ENCODE results near the gene WLS.
"Not testable (repeated sequence)": the region's sequence is repeated elsewhere in the genome, so short reads cannot be mapped to it uniquely, and the experiment has no call there.

The WLS gene

DNA sequence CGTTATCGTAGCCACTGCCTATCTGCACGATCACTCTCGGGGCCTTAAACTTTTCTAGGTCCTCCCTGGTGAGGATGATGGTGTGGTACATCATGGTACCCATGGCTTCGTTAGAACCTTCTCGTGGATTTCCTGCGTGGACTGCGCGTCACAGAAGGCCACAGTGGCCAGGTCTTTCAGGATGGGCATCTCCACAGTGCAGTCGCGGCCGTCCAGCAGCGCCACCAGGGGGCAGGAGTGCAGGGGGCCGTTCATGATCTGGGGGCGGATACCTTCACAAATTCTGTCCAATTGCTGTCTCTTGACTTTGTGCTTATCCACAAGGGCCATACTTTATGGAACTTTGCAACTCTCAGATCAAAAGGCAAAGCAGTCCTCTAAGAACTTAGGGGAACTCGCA lies 69.6 kb downstream of the WLS start:
- DNase-seq: no peak

DNA sequence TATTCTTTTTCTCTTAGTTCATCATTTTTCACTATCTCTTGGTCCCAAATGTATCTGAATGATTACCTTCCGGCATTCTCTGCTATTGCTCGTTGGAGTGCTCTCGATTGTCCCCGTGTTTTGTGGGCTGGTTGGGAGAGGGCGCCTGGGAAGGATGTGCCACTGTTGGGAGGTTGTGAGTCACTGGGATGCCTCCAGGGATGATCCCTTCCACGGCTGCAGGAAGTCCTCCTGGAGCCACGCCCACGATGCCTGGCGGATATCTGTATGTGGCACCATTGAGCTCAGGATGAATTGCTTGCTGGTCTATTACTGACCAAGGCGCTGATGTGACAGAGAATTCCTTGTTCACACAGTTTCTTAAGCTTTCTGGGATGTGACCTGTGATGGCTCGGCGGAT lies 70.7 kb downstream of the WLS start:
- not testable (repeated sequence) for DNase-seq

DNA sequence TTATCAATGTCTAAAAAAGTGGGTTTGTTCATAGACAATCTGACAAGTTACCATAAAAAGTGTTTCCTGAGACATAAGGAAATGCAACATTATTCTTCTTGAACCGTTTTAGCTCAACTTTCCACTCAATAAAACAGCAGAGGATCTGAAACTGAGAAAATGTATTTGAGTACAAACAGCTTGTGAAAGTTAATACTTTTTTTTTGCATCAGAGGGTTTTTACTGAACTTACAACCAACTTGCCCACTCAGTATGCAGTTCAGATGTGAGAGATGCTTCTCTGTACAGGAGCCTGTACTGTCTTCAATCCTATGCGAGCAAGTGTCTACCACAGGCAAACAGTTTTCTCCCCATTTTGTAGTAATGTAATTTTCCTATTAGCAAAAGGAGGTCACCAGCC lies 71.4 kb downstream of the WLS start:
- not testable (repeated sequence) for DNase-seq

DNA sequence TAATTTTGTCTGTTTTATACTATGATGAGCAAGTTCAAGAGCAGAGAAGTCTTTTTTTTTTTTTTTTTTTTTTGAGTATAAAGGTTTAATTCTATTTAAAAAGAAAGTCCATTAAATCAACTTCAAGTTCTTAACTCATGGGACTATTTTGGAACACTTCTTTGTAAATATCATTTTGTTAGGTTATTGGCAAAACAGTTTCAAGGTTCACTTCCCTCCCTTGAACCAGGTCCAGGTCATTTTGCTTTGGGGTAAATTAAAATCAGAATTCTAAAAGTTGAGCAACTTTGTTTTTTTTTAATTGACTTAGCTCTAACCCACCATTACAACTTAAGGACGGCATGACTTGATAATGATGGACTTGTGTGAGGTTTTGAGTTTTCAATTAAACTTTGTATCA lies 72.3 kb downstream of the WLS start:
- DNase-seq: no peak

DNA sequence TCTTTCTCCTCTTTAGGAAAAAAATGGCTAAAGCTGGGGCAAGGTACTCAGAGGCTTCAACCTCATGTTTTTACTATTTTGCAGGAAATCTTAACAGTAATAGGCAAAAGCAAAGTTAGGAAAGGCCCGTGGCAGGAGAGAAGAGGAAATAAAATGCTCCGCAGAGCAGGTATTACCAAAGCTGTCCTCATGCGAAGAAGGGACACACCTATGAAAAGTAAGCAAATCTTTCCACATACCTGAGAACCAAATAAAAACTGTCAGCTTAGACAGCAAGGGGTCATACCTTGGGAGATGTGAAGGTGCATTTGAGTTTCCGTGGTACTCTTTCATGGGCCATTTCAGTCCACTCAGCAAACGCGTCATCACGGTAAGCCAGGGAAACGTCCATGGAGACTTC lies 73.5 kb downstream of the WLS start:
- DNase-seq: no peak

DNA sequence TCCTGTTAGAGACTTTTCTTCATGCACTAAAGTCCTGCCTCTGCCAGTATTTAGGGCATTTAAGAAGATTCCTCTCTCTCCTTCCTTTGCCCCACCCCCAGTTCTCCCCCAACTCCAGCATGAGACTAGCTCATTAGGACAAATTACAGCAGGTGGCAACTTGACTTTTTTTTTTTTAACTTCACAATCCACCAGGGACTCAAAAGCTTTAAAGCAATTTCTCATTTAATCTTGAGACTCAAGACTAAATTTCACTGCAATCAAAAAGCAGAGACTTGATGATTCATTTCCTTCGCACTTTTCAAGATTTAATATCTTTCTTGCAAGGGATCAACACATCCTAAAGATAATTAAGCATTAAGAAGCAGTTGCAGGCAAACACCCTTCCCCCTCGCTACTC lies 74.9 kb downstream of the WLS start:
- no peak for DNase-seq

DNA sequence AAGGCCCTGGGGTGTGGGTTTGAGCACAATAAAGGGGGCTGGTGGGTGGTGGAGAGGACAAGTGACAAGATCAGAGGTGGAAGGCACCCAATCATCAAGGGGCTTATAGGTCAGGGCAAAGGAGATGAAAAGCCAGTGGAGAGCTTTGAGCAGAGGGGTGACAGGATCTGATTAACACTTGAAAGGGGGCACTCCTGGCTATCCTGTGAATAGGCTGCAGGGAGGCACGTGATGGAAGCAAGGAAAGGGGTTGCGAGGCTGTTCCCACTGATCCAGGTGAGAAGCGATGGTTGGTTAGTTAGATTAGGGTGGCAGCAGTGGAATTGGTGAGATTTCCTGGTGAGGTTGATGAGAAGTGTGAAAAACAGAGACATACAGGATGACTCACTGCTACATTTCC lies 80.6 kb downstream of the WLS start:
- no peak for DNase-seq

DNA sequence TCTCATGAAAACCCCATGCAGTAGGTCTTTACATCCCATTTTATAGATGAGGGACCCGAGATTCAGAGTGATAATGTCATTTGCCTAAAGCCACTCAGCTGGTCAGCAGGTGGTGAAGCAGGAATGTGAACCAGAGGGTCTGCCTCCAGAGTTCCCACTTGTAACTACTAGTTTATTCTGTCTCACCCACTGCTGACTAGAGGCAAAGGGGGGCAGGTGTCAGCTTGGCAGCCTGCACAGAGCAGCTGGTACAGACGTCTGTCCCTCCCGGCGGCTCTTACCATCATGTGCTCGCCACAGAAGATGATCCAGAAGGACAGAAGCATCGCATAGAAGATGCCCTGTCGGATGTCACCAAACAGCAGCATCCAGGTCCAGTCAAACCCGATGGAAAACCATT lies 82.4 kb downstream of the WLS start:
- no peak for DNase-seq

DNA sequence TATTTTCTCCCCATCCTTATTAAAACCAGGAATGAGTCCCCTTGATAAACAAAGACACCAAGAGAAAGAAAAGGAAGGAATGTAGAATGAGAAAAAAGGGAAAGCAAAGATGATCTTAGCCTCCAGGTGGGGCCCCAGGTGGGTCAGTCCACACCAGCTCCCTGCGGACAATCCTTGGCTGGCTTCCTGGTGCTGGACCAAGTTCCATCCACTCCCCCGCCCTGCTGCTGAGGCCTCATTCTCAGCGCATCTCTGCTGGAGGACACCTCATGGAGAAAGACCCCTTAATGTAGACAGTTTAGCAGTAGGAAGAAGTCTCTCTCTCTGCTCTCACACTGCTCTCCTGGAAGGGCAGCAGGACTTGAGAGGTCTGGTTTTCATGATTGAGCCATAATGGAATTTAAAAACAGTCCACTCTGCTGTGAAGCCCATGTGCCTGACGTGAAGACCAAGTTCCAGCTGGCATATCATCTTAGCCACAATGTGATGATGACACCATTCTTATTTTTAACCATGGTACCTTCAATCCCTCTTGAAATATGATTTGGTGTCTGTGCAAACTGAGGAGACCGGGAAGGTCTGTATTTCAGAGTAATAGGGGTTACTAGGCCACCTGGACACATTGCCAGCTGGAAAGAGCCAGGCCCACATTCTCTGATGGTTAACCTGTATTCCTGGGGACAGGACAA lies 83.1 kb downstream of the WLS start:
- DNase-seq: no peak

DNA sequence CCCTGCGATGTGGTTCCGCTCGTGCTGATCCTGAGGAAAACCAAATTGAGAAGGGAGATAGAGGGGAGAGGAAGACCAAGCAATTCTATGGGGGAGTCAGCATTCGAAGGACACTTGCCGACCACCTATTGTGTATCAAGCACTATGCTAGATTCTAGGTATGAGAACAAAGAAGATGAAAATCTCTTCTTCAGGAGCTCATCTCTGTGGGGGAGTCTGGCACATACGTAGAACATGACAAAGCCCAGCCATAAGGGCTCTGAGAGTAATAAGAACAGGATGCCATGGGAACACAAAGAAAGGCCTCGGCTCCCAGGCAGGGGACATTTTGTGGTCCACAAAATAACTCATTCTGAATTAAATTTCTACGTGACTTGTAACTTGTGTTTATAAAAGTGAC lies 83.7 kb downstream of the WLS start:
- DNase-seq: no peak

DNA sequence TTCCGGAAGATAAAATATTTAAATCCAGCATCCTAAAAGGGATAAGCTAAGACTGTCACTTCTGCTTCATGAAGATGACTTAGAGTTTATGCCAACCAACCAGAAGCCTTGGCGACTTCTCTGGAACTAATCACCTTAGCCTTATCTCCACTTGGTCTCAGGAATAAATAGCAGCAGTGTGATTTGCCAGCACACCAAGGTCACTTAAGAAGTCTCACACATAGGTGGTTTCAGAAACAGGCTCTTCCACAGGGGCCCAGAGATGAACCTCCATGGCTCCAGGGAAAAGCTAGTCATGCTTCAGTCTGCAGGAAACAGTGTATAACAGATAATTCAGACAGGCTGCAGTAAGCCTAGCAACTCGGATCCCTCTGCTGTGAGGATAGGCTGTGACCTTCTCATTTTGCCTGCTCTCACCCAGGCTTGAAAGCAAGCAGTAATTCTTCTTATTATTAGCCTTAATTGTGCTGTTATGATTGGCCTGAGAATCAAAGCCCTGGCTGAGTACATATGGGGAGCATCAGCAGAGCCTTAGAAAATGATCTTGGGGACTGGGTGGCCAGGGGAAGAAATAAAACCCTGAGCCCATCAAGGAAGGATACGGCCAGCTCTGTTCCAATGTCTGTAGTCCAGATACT lies 84.7 kb downstream of the WLS start:
- DNase-seq: no peak

DNA sequence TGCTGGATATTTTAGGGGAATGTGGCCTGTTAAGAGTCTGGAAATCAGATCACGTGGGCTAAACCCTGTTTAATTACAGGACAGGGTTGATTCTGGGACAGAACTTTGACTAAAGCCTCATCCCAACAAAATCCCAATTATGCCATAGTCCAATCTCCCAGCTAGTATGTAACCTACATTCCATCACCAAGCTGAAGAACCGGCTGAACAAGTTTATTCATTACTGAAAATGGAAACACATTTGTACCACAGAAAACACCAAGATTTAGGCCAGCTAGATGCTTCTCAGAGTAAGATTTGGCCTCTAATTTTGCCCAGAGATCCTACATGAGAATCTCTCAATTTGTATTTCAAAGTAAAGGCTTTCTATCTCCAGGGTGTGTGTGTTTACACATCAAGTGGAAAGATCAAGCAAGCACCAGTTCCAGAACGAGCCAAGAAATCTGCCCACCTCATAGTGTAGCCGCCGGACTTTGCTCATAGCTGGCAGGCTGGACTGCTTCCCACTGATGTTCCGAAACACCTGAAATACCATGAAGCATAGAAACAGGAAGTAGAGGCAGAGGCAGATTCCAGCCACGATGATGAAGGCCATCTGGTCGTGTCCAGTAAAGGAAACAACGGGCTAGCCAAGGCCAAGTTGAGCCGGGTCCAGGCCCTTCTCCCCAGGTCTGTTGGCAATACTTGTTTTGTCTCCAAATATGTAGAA lies 86.8 kb downstream of the WLS start:
- no peak for DNase-seq

DNA sequence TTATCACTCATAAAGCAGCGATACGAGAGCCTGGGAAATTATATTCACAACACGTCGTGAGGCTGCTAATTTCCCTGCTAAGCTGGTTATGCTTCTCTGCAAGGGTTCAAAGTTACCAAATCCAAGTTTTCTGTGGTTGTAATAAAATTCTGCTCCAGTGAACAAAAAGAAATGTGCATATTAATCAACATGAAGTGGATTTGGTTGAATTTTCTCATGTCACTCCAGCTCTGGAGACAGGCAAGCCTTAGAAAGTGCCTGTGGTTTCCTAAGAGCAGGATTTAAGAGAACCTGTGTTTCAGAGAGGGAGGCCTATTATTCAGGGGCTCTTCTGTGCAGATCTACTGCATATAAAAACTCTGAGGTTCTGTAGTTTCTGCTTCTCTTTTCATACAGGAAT lies 87.5 kb downstream of the WLS start:
- no peak for DNase-seq

DNA sequence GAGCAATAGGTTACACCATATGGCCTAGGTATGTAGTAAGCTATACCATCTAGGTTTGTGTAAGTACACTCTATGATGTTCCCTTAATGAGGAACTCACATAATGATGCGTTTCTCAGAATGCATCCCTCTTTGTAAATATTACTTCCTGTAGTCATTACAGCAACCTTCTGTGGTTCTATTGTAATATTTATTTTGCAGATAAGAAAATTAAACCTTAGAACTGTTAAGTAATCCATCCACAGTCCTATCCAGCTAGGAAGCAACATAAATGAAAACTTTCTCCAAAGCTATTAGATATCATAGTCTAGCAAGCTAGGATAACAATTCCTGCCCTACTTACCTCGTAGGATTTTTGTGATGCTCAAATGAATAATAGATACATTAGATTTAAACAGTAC lies 88.7 kb downstream of the WLS start:
- DNase-seq: no peak

DNA sequence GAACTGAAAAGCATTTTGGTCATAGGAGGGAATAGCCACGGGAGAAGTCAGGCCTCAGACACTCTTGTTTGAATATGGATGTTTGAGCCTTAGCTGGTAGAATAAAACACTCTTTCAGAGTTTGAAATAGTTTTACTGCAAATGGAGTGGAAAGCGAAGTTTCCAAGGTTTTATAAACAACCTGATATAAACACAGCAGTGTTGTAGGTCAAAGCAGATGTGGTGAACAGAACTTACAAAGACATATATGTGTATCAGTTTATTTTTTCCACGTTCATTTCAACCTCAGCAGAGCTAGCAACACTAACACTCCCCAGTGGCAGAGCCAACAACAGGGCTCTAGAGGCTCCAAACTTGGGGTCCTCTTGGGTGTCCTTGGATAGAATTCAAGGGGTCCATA lies 89.9 kb downstream of the WLS start:
- DNase-seq: no peak

DNA sequence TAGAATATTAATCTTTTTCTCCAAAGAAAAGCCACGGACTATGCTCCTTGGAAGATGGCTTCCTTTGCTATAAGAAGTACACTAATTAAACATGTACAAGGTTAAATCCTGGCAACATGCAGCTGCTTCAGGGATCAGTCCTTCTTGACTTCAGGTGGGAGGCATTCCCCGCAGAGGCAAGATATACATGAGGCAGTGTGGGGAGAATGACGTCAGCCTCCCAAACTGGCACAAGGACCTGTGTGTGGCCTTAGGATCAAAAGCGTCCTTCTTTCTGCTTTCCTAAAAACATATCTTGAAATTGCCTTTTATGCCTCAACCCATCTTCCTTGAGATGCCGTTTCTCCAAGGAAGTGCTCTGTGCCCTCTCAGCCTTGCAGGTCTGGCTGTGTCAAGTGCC lies 90.3 kb downstream of the WLS start:
- DNase-seq: no peak

DNA sequence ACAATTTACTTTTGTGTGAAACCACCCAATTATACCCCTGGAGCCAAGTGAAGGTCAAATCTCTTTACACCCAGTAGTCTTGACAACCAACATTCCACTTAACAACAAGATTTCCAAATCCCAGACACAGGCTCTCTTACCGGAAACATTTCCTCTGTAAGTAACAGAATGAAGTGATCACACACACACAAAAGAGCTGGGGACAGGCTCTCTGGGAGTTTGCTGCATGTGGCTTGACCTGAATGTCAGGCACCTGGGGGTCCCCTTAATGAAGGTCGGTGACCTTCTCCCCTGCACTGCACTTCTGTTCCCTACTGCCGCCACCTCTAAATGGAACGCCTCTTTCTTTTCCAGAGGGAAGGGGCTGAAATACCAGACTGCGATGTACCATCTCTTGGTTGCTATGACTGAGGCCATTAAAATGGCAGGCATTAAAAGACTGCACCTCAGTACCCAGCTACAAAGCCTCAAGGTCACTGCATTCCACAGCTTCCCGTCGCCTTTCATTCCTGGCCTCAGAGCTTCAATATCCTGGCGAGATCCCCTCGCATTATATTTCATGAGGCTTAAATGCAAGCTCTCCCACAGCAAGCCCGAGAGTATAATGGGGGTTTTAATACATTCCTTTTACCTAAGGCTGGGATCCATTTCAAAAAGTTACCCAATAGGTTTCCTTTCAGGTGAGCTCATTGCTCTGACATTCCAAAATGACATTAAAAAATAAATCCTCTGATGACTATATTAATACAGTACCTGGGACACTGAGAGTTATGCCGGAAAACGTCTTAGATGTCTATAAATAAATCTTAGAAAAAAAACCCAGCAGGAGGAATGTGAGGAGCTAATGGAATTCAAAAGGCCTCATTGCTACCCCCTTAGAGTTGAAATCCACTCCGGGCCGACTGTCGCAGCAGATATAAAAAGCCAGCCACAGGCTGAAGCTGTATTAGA lies 91.0 kb downstream of the WLS start:
- DNase-seq: no peak

DNA sequence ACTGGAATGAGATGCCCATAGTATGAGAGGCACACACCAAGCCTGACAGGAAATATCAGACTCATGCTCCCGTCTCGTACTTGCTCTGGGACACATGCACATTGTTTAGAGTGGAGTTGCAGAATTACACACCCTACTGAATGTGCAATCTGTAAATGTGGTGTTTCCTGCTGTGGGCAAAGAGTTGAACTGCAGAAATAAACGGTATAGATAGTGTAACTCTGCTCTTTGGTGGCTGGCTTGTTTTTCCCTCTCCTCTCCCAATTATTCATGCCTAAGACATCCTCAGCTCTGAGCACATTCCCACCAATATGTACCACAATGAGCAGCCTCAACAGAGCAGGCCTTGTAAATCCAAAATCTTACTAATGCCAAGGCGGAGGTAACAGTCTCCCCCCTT lies 91.8 kb downstream of the WLS start:
- DNase-seq: no peak

DNA sequence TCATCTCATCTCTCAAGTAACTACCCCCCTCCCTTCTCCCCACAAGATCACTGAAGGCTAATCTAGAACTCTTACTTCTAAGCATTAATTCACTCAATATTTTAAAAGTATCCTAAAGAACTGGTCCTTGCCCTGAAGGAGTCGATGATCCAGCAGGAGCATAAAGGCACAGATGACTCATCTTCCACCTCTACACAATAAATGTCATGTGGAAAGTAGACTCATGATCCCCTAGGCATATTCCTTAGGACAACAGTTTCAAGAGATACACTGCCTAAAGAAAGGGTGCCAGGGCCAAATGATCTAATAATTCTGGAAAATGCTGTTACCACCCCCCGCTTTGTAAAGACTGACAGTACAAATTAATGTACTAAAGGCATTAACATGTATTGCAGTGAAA lies 96.1 kb downstream of the WLS start:
- no peak for DNase-seq

DNA sequence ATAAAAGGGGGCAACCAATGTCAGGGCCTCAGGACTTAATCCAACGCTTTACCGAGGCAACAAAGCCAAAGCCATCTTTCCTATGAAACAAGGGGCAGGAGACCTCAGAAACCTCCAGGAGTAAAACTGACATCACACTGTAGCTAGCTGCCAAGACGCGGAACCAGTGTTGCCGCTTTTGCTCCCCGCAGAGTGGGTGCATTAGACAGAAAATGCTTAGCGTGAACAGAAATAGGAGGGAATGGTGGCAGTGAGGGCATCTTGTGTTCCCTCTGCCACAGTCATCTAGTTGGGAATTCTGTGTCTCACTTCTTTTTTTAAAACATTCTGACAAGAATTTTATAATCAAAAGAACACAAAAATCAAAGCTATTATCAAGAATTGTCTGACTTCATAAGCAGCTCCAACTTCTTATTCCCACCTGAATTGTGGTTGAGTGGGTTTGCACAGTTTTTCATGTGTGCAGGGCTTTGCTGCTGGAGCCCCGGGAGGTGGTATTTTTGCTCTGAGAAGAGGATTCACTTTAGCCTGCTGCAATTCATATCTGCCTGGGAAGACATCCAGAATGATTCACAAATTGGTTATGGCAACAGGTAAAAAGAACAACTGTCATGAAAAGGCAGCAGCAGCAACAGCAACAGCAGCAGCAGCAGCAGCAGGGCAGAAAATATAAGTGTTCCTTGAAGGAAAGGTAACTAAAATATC lies 99.7 kb downstream of the WLS start:
- DNase-seq: no peak

DNA sequence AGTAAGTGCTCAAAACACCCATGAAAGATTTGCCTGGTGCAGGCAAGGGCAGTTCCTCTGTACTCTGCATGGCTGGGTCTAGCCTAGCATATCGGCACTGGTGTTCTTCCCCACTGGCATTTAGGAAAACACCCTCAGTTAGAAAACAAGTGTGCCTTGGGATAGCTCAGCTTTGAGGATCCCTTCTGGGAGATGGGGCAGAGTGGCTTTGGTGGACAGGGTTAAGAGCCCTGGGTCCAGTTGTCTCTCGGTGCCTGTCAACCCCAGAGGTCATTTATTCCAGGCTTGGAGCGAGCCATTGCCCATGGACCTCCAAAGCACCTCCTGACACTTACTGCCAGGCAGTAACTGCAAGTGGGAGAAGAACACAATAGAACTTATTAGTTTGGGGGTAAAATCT lies 101.1 kb downstream of the WLS start:
- DNase-seq: no peak

DNA sequence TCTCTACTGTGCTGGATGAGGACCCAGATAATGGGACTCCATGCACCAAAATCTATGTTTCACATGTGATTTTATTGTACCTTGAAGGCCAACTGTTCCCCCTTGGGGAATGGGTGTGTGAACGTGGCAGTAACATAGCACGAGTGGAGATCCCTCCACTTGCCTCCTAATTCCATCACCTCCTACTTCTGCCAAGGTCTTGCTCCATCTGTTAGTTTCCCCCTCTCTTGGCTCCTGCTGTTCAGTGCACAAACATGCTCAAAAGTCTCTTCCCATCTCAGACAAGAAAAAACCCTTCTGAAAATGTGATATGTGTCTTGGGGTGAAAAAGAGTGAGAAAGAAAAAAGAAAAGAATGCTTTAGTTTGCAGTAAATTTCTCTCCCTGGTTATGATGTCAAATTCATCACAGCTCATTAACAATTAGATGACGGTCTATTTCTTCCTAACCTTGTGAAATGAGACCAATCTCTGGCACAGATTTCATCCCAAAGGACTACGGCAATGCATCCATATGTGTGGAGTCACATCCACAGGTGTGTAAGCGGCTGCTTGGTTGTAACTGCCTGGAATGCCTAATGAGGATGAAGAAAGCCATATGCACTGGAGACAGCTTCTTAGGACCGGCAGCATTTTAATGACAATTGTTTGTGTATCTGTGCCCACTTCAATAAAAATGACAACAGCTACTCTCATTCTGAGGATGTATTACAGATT lies 102.6 kb downstream of the WLS start:
- DNase-seq: no peak
